ENCODE data around the gene PRAMEF2.
"Not testable (repeated sequence)": the region's sequence is repeated elsewhere in the genome, so short reads cannot be mapped to it uniquely, and the experiment has no call there.

The PRAMEF2 gene

GRCh38 chr1:12856786-12857185, at the start of gene PRAMEF2:
Gene PRAMEF2, plus strand, starts transcription at chr1:12857086. Its CDS starts 1,924 bp downstream, at chr1:12859010.
- DNase-seq (ENCODE audit: low read depth); H3K4me3 ChIP-seq (ENCODE audit: low read depth, low read length): not testable (repeated sequence)

GRCh38 chr1:12809933-12810332, 47.0 kb upstream of the PRAMEF2 start:
- H3K4me3 ChIP-seq (ENCODE audit: low read depth, low read length), result no peak overlapping the region
- no peak for TF ChIP-seq MAX (IDR thresholded peaks at IDR 0.05; ENCODE audit: low read depth, low read length)
- TF ChIP-seq CTCF (IDR thresholded peaks at IDR 0.05; ENCODE audit: low read depth, low read length), result no peak
- TF ChIP-seq POLR2A (IDR thresholded peaks at IDR 0.05; ENCODE audit: extremely low read depth, insufficient read length), result no peak
- no peak for TF ChIP-seq MYC (IDR thresholded peaks at IDR 0.05; ENCODE audit: low read depth, low read length)
- DNase-seq (ENCODE audit: low read depth), result no peak

GRCh38 chr1:12810691-12811408, 46.0 kb upstream of the PRAMEF2 start:
- DNase-seq (ENCODE audit: low read depth), result no peak
- TF ChIP-seq MAX (IDR thresholded peaks at IDR 0.05; ENCODE audit: low read depth, low read length), result no peak
- no peak for TF ChIP-seq MYC (IDR thresholded peaks at IDR 0.05; ENCODE audit: low read depth, low read length)
- TF ChIP-seq CTCF (IDR thresholded peaks at IDR 0.05; ENCODE audit: low read depth, low read length), result no peak
- TF ChIP-seq POLR2A (IDR thresholded peaks at IDR 0.05; ENCODE audit: extremely low read depth, insufficient read length), result no peak
- no peak overlapping the region for H3K4me3 ChIP-seq (ENCODE audit: low read depth, low read length)

GRCh38 chr1:12811409-12811784, 45.5 kb upstream of the PRAMEF2 start:
- H3K4me3 ChIP-seq (ENCODE audit: low read depth, low read length), result no peak overlapping the region
- no peak for DNase-seq (ENCODE audit: low read depth)
- no peak for TF ChIP-seq POLR2A (IDR thresholded peaks at IDR 0.05; ENCODE audit: extremely low read depth, insufficient read length)
- no peak for TF ChIP-seq CTCF (IDR thresholded peaks at IDR 0.05; ENCODE audit: low read depth, low read length)
- TF ChIP-seq MAX (IDR thresholded peaks at IDR 0.05; ENCODE audit: low read depth, low read length), result no peak
- no peak for TF ChIP-seq MYC (IDR thresholded peaks at IDR 0.05; ENCODE audit: low read depth, low read length)

GRCh38 chr1:12819061-12819460, 37.8 kb upstream of the PRAMEF2 start:
- DNase-seq (ENCODE audit: low read depth); H3K4me3 ChIP-seq (ENCODE audit: low read depth, low read length): not testable (repeated sequence)

- DNase-seq (ENCODE audit: low read depth); H3K4me3 ChIP-seq (ENCODE audit: low read depth, low read length): not testable (repeated sequence)
Measured at GRCh38 chr1:12831310-12831709, 25.6 kb upstream of the PRAMEF2 start, which contains the start of gene PRAMEF11. Gene PRAMEF11, minus strand, starts transcription at chr1:12831410. Its CDS starts 2,621 bp downstream, at chr1:12828789.

- H3K4me3 ChIP-seq (ENCODE audit: low read depth, low read length); DNase-seq (ENCODE audit: low read depth): not testable (repeated sequence)
Measured at GRCh38 chr1:12833251-12833650, 23.6 kb upstream of the PRAMEF2 start.

GRCh38 chr1:12848620-12849019, 8.3 kb upstream of the PRAMEF2 start, which contains the start of gene HNRNPCL1:
Gene HNRNPCL1, minus strand, starts transcription at chr1:12848720. Its CDS starts 431 bp downstream, at chr1:12848289.
- H3K4me3 ChIP-seq (ENCODE audit: low read depth, low read length); DNase-seq (ENCODE audit: low read depth): not testable (repeated sequence)

GRCh38 chr1:12851779-12852178, 5.1 kb upstream of the PRAMEF2 start:
- no peak overlapping the region for H3K4me3 ChIP-seq (ENCODE audit: low read depth, low read length)
- no peak for DNase-seq (ENCODE audit: low read depth)
- TF ChIP-seq MYC (IDR thresholded peaks at IDR 0.05; ENCODE audit: low read depth, low read length), result no peak
- no peak for TF ChIP-seq MAX (IDR thresholded peaks at IDR 0.05; ENCODE audit: low read depth, low read length)
- no peak for TF ChIP-seq POLR2A (IDR thresholded peaks at IDR 0.05; ENCODE audit: extremely low read depth, insufficient read length)
- no peak for TF ChIP-seq CTCF (IDR thresholded peaks at IDR 0.05; ENCODE audit: low read depth, low read length)

GRCh38 chr1:12863131-12863880, 6.4 kb downstream of the PRAMEF2 start:
- not testable (repeated sequence) for H3K4me3 ChIP-seq (ENCODE audit: low read depth, low read length); DNase-seq (ENCODE audit: low read depth)

- DNase-seq (ENCODE audit: low read depth); H3K4me3 ChIP-seq (ENCODE audit: low read depth, low read length): not testable (repeated sequence)
Measured at GRCh38 chr1:12878453-12878852, 21.6 kb downstream of the PRAMEF2 start.
